HepG2 (cell line): ENCODE data around the gene MYADML2. TPM values are rescaled to one million over a fixed set of nuclear protein-coding genes. Genes with fewer than 3 reads are reported as not detected.

Experiments used
- FOXO4 ChIP-seq: sonication (generic); formaldehyde crosslinking; conservative IDR thresholded peaks from 2 replicates; pipeline ENCODE4 v1.8.1; 2023; ENCODE audit warnings: missing genetic modification reagents
- FOXP1 ChIP-seq, 2 experiments: fragments of 450-650 bp in 1 of 2; IDR thresholded peaks; 2 replicates each; pipeline ENCODE4 v1.6.1; 2017 to 2018; ENCODE audit warnings: antibody characterized with exemption in 1 of 2
- MED13 ChIP-seq: sonication (generic); formaldehyde crosslinking; IDR thresholded peaks from 2 replicates; pipeline ENCODE4 v1.5.0; 2020; ENCODE audit warnings: missing genetic modification reagents
- MIER3 ChIP-seq: IDR thresholded peaks from 2 replicates; pipeline ENCODE4 v1.6.1; 2016; ENCODE audit warnings: missing compliant biosample characterization, borderline replicate concordance
- MXI1 ChIP-seq: IDR thresholded peaks from 3 replicates; pipeline ENCODE4 v1.6.1; 2012; ENCODE audit warnings: low read depth, low read length, inconsistent platforms, borderline replicate concordance
- PAF1 ChIP-seq: IDR thresholded peaks from 2 replicates; pipeline ENCODE4 v1.6.1; 2016; ENCODE audit warnings: missing genetic modification reagents, missing compliant biosample characterization
- POLR2AphosphoS5 ChIP-seq: IDR thresholded peaks from 2 replicates; pipeline ENCODE4 v1.6.1; 2012; ENCODE audit warnings: low read depth, low read length
- RFXANK ChIP-seq: IDR thresholded peaks from 2 replicates; pipeline ENCODE4 v1.6.1; 2016
- SMC3 ChIP-seq: IDR thresholded peaks from 2 replicates; pipeline ENCODE4 v1.6.1; 2011; ENCODE audit warnings: low read length, improper control_type of control experiment
- SP1 ChIP-seq, 2 experiments: fragments of 450-650 bp in 1 of 2; sonication (generic) in 1 of 2; formaldehyde crosslinking in 1 of 2; IDR thresholded peaks; 2 replicates each; pipeline versions ENCODE4 v1.4.0 to v1.6.1; 2016 to 2020; ENCODE audit warnings: missing genetic modification reagents in 1 of 2
- SRF ChIP-seq: IDR thresholded peaks from 2 replicates; pipeline ENCODE4 v1.6.1; 2011; ENCODE audit warnings: mild to moderate bottlenecking, low read depth, low read length, moderate library complexity
- ZNF225 ChIP-seq: sonication (generic); formaldehyde crosslinking; IDR thresholded peaks from 2 replicates; pipeline ENCODE4 v1.4.0; 2020; ENCODE audit warnings: mild to moderate bottlenecking, missing genetic modification reagents
- ZNF34 ChIP-seq: sonication (generic); formaldehyde crosslinking; IDR thresholded peaks from 2 replicates; pipeline ENCODE4 v1.4.0; 2020; ENCODE audit warnings: mild to moderate bottlenecking, missing genetic modification reagents, borderline replicate concordance
- ZNF83 ChIP-seq: sonication (generic); formaldehyde crosslinking; IDR thresholded peaks from 2 replicates; pipeline ENCODE4 v1.4.0; 2020; ENCODE audit warnings: missing genetic modification reagents, mild to moderate bottlenecking, borderline replicate concordance
- ZNF879 ChIP-seq: sonication (generic); formaldehyde crosslinking; IDR thresholded peaks from 2 replicates; pipeline ENCODE4 v1.8.1; 2023; ENCODE audit warnings: missing genetic modification reagents
- polyA plus RNA-seq, 8 experiments: library from polyadenylated mRNA; depleted of rRNA in 3 of 8; stranded (reverse) in 7 of 8; unstranded in 1 of 8; fragments of >200 nt; fragmentation: Illumina TruSeq in 4 of 8; extraction: Trizol in 4 of 8; gene quantifications; 2 replicates each; pipeline versions ENCODE4 v1.2.1 to v1.2.3, GENCODE V29; 2011 to 2016; ENCODE audit warnings: low read depth in 4 of 8, missing spikeins in 1 of 8, mixed read lengths in 1 of 8; ENCODE audit not compliant: insufficient read depth in 1 of 8
- total RNA-seq, 5 experiments: library from RNA; depleted of rRNA; stranded (reverse); fragments of >200 nt; fragmentation: Illumina TruSeq; extraction: Trizol; gene quantifications; 2 replicates each; pipeline ENCODE4 v1.2.3, GENCODE V29; 2016; ENCODE audit warnings: low read depth in 1 of 5
- TF ChIP-seq, protein P1 (sequence below): sonication (generic); formaldehyde crosslinking; IDR thresholded peaks from 2 replicates; pipeline ENCODE4 v1.5.1; 2020; ENCODE audit warnings: mild to moderate bottlenecking, missing genetic modification reagents, borderline replicate concordance
- TF ChIP-seq, protein P2 (sequence below): IDR thresholded peaks from 2 replicates; pipeline ENCODE4 v1.6.1; 2018; ENCODE audit warnings: missing genetic modification reagents
- TF ChIP-seq, protein P3 (sequence below): sonication (generic); formaldehyde crosslinking; IDR thresholded peaks from 2 replicates; pipeline ENCODE4 v1.5.0; 2020; ENCODE audit warnings: missing genetic modification reagents, mild to moderate bottlenecking, borderline replicate concordance
- TF ChIP-seq, protein P4 (sequence below): sonication (generic); formaldehyde crosslinking; IDR thresholded peaks from 2 replicates; pipeline ENCODE4 v1.4.0; 2020; ENCODE audit warnings: missing genetic modification reagents

The MYADML2 gene
- total and polyA plus RNA-seq, 2 of the 13 experiments (the other 11 are each of a cell fraction or from before 2014, with no cell fraction given), result not detected

DNA sequence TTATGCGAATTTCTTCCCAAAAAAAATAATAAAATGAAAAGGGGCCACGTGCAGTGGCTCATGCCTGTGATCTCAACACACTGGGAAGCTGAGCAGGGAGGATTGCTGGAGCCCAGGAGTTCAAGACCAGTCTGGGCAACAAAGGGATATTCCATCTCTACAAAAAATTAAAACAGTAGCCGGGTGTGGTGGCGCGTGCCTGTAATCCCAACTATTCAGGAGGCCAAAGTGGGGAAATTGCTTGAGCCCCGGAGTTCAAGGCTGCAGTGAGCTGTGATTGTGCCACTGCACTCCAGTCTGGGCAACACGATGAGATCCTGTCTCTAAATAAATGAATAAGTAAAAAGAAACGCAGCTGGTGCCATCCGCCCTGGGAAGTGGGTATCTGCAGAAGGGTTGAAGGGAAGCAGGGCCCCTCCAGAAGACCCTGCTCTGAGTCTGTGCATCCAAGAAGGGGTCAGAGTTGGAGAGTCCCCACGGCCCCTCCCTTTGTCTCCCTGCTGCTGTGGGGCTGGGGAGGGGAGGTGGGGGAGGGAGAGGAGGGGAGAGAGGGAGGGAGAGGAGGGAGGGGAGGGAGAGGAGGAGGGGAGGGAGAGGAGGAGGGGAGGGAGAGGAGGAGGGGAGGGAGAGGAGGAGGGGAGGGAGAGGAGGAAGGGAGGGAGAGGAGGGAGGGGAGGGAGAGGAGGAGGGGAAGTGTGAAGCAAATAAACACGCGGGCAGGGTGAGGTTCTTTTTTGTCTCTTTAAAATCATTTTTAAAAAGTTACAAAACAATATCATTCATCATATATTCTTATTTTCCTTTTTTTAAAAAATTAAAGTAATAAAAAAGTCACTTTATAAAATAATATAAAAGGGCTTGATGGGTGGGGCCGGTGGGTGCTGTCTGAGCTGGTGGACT lies 5.0 kb upstream of the MYADML2 start (continued):
- no peak for TF ChIP-seq FOXO4 (CRISPR knock-in tag)
- TF ChIP-seq, protein P1, sequence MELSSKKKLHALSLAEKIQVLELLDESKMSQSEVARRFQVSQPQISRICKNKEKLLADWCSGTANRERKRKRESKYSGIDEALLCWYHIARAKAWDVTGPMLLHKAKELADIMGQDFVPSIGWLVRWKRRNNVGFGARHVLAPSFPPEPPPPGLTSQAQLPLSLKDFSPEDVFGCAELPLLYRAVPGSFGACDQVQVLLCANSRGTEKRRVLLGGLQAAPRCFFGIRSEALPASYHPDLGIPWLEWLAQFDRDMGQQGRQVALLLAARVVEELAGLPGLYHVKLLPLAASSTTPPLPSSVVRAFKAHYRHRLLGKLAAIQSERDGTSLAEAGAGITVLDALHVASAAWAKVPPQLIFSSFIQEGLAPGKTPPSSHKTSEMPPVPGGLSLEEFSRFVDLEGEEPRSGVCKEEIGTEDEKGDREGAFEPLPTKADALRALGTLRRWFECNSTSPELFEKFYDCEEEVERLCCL (CRISPR knock-in tag), result no peak
- no peak for TF ChIP-seq ZNF83 (CRISPR knock-in tag)
- TF ChIP-seq FOXP1 (IDR thresholded peaks at IDR 0.05), result no peak
- no peak for TF ChIP-seq FOXP1 (CRISPR knock-in tag; IDR thresholded peaks at IDR 0.05)
- no peak for TF ChIP-seq SP1 (IDR thresholded peaks at IDR 0.05)
- TF ChIP-seq SP1 (CRISPR knock-in tag; IDR thresholded peaks at IDR 0.05), result no peak
- TF ChIP-seq SRF, result no peak
- TF ChIP-seq, protein P2, sequence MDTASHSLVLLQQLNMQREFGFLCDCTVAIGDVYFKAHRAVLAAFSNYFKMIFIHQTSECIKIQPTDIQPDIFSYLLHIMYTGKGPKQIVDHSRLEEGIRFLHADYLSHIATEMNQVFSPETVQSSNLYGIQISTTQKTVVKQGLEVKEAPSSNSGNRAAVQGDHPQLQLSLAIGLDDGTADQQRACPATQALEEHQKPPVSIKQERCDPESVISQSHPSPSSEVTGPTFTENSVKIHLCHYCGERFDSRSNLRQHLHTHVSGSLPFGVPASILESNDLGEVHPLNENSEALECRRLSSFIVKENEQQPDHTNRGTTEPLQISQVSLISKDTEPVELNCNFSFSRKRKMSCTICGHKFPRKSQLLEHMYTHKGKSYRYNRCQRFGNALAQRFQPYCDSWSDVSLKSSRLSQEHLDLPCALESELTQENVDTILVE (CRISPR knock-in tag), result 0 out of 2 replicates have a peak, but pooled peaks have one; percentile 14
- no peak for TF ChIP-seq MIER3
- no peak for TF ChIP-seq MXI1
- no peak for TF ChIP-seq SMC3
- TF ChIP-seq ZNF225 (CRISPR knock-in tag), result no peak
- TF ChIP-seq PAF1 (CRISPR knock-in tag), result peak; percentile 96
- TF ChIP-seq, protein P3, sequence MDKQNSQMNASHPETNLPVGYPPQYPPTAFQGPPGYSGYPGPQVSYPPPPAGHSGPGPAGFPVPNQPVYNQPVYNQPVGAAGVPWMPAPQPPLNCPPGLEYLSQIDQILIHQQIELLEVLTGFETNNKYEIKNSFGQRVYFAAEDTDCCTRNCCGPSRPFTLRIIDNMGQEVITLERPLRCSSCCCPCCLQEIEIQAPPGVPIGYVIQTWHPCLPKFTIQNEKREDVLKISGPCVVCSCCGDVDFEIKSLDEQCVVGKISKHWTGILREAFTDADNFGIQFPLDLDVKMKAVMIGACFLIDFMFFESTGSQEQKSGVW (CRISPR knock-in tag), result no peak
- no peak for TF ChIP-seq ZNF879 (CRISPR knock-in tag)
- no peak for TF ChIP-seq ZNF34
- no peak for TF ChIP-seq MED13
- no peak for TF ChIP-seq RFXANK (CRISPR knock-in tag)
- TF ChIP-seq POLR2AphosphoS5, result peak; percentile 55; the same call in 1 of the 2 replicates
- TF ChIP-seq, protein P4, sequence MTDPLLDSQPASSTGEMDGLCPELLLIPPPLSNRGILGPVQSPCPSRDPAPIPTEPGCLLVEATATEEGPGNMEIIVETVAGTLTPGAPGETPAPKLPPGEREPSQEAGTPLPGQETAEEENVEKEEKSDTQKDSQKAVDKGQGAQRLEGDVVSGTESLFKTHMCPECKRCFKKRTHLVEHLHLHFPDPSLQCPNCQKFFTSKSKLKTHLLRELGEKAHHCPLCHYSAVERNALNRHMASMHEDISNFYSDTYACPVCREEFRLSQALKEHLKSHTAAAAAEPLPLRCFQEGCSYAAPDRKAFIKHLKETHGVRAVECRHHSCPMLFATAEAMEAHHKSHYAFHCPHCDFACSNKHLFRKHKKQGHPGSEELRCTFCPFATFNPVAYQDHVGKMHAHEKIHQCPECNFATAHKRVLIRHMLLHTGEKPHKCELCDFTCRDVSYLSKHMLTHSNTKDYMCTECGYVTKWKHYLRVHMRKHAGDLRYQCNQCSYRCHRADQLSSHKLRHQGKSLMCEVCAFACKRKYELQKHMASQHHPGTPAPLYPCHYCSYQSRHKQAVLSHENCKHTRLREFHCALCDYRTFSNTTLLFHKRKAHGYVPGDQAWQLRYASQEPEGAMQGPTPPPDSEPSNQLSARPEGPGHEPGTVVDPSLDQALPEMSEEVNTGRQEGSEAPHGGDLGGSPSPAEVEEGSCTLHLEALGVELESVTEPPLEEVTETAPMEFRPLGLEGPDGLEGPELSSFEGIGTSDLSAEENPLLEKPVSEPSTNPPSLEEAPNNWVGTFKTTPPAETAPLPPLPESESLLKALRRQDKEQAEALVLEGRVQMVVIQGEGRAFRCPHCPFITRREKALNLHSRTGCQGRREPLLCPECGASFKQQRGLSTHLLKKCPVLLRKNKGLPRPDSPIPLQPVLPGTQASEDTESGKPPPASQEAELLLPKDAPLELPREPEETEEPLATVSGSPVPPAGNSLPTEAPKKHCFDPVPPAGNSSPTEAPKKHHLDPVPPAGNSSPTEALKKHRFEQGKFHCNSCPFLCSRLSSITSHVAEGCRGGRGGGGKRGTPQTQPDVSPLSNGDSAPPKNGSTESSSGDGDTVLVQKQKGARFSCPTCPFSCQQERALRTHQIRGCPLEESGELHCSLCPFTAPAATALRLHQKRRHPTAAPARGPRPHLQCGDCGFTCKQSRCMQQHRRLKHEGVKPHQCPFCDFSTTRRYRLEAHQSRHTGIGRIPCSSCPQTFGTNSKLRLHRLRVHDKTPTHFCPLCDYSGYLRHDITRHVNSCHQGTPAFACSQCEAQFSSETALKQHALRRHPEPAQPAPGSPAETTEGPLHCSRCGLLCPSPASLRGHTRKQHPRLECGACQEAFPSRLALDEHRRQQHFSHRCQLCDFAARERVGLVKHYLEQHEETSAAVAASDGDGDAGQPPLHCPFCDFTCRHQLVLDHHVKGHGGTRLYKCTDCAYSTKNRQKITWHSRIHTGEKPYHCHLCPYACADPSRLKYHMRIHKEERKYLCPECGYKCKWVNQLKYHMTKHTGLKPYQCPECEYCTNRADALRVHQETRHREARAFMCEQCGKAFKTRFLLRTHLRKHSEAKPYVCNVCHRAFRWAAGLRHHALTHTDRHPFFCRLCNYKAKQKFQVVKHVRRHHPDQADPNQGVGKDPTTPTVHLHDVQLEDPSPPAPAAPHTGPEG (CRISPR knock-in tag), result no peak
